ENCODE data around the gene BPGM.

GRCh38 chr7:134727711-134728110 lies 81.1 kb downstream of the BPGM start:
- no peak for TF ChIP-seq EZH2phosphoT487 (IDR thresholded peaks at IDR 0.05; ENCODE audit: low read depth, severe bottlenecking, unreplicated experiment)
- TF ChIP-seq CTCF (IDR thresholded peaks at IDR 0.05; ENCODE audit: poor library complexity), result no peak

Data from hepatocyte (in vitro differentiated cells).